ENCODE measurements around the gene TXNRD1. TPM values are rescaled to one million over a fixed set of nuclear protein-coding genes. Genes with fewer than 3 reads are reported as not detected.

TXNRD1 gene
- total and polyA plus RNA-seq, 8 donors = 54.6 to 174 (median 61.1) TPM

GRCh38 chr12:104351057-104351983 lies 135.7 kb downstream of the TXNRD1 start:
- TF ChIP-seq CTCF (IDR thresholded peaks at IDR 0.05) = no peak
- ATAC-seq (no peak), DNase-seq (no peak)
- Histone ChIP-seq H3K4me1 (no peaks in the 10 kb centered on the region), H3K27me3 (no peaks in the 10 kb centered on the region), H3K4me3 (no peak overlapping the region), H3K36me3 (peaks cover 0 to 86% of the 10 kb centered on the region in 2 donors), H3K9me3 (no peaks in the 10 kb centered on the region), H3K27ac (no peak overlapping the region)
- intact Hi-C loops (cut with DNase I) = no loop called here

GRCh38 chr12:104352106-104352713 lies 136.6 kb downstream of the TXNRD1 start:
- no peaks in the 10 kb centered on the region for H3K4me1 ChIP-seq
- intact Hi-C loops (cut with DNase I) = no loop called here
- no peaks in the 10 kb centered on the region for H3K27me3 ChIP-seq
- DNase-seq = no peak
- peaks cover 0 to 77% of the 10 kb centered on the region in 2 donors for H3K36me3 ChIP-seq
- H3K27ac ChIP-seq = no peak overlapping the region
- H3K4me3 ChIP-seq = no peak overlapping the region
- no peak for TF ChIP-seq CTCF (IDR thresholded peaks at IDR 0.05)
- H3K9me3 ChIP-seq = no peaks in the 10 kb centered on the region
- ATAC-seq = peak; percentile 24

- H3K27me3 ChIP-seq = no peaks in the 10 kb centered on the region
- no peak overlapping the region for H3K27ac ChIP-seq
- no peak for DNase-seq
- ATAC-seq = no peak
- no peaks in the 10 kb centered on the region for H3K4me1 ChIP-seq
- intact Hi-C loops (cut with DNase I) = no loop called here
- TF ChIP-seq CTCF (IDR thresholded peaks at IDR 0.05) = no peak
- H3K36me3 ChIP-seq = peaks cover 0 to 66% of the 10 kb centered on the region in 2 donors
- H3K4me3 ChIP-seq = no peak overlapping the region
- no peaks in the 10 kb centered on the region for H3K9me3 ChIP-seq
These were observed 137.7 kb downstream of the TXNRD1 start for GRCh38 chr12:104353012-104353981.

- H3K4me1 ChIP-seq = no peaks in the 10 kb centered on the region
- intact Hi-C loops (cut with DNase I) = no loop called here
- peaks cover 0 to 56% of the 10 kb centered on the region in 2 donors for H3K36me3 ChIP-seq
- no peak for TF ChIP-seq CTCF (IDR thresholded peaks at IDR 0.05)
- no peaks in the 10 kb centered on the region for H3K27me3 ChIP-seq
- ATAC-seq (no peak), DNase-seq (no peak)
- no peaks in the 10 kb centered on the region for H3K9me3 ChIP-seq
- H3K27ac ChIP-seq = no peak overlapping the region
- H3K4me3 ChIP-seq = no peak overlapping the region
These were observed 138.7 kb downstream of the TXNRD1 start for GRCh38 chr12:104354167-104354867.

Data from left lung (tissue), 10 donors.